GM06990 (cell line): Measurements from ENCODE around the gene SPSB3.

Source experiments
- DNase-seq: peaks from one replicate; pipeline ENCODE4 v3.0.0-alpha.2; 2011; ENCODE audit not compliant: insufficient read length; ENCODE audit errors: extremely low read depth
- H3K27me3 ChIP-seq: replicated peaks from 2 replicates; pipeline ENCODE4 v1.6.0; 2011; ENCODE audit warnings: low read length; ENCODE audit not compliant: control insufficient read depth, insufficient read depth
- H3K36me3 ChIP-seq: 2 replicates; pipeline ENCODE4 v1.5.1; 2011; ENCODE audit warnings: low read length; ENCODE audit not compliant: control insufficient read depth, insufficient read depth
- H3K4me3 ChIP-seq: replicated peaks from 2 replicates; pipeline ENCODE4 v1.5.1; 2011; ENCODE audit warnings: low read depth, mild to moderate bottlenecking, control low read depth, low read length
- CTCF ChIP-seq: IDR thresholded peaks from 2 replicates; pipeline ENCODE4 v1.5.1; 2011; ENCODE audit warnings: low read length, control low read depth, mild to moderate bottlenecking, inconsistent platforms; ENCODE audit not compliant: insufficient read depth, poor library complexity, severe bottlenecking

SPSB3 gene

GRCh38 chr16:1775846-1776671 is 6.3 kb downstream of the SPSB3 start:
- Histone ChIP-seq H3K27me3 (no peaks in the 10 kb centered on the region), H3K4me3 (no peak overlapping the region), H3K36me3 (peaks cover 15% of the 10 kb centered on the region)
- no peak for TF ChIP-seq CTCF
- peak; percentile 12 for DNase-seq

- peak; percentile 11 for DNase-seq
- Histone ChIP-seq H3K4me3 (no peak overlapping the region), H3K36me3 (peaks cover 17% of the 10 kb centered on the region), H3K27me3 (no peaks in the 10 kb centered on the region)
- no peak for TF ChIP-seq CTCF
These were observed 7.1 kb downstream of the SPSB3 start for GRCh38 chr16:1775006-1775845.

- TF ChIP-seq CTCF, result no peak
- H3K36me3 ChIP-seq, result peaks cover 17% of the 10 kb centered on the region
- peak; percentile 9 for DNase-seq
- H3K27me3 ChIP-seq, result no peaks in the 10 kb centered on the region
- H3K4me3 ChIP-seq, result peak overlapping the region; percentile 84
These were observed 8.0 kb downstream of the SPSB3 start for GRCh38 chr16:1774448-1774780.

GRCh38 chr16:1773703-1774447 is 8.5 kb downstream of the SPSB3 start:
- Histone ChIP-seq H3K36me3 (peaks cover 22% of the 10 kb centered on the region), H3K27me3 (no peaks in the 10 kb centered on the region), H3K4me3 (peak overlapping the region; percentile 84)
- DNase-seq, result no peak
- no peak for TF ChIP-seq CTCF

- TF ChIP-seq CTCF, result peak; percentile 60
- Histone ChIP-seq H3K4me3 (peak within 1 kb of the TSS; percentile 84), H3K36me3 (peaks cover 26% of the 10 kb centered on the region), H3K27me3 (no peaks in the 10 kb centered on the region)
- DNase-seq, result peak; percentile 88
These were observed 9.3 kb downstream of the SPSB3 start, which contains the start of gene MRPS34 for GRCh38 chr16:1772908-1773702. Gene MRPS34 (minus strand): TSS chr16:1773134. CDS start chr16:1773119, 15 bp downstream.
